Stomach (tissue), 9 donors: Measurements from ENCODE around the gene AVPR1A. TPM values are rescaled to one million over a fixed set of nuclear protein-coding genes. Genes with fewer than 3 reads are reported as not detected.

Experiments
- DNase-seq, 2 donors: peaks; one replicate each; pipeline versions ENCODE4 v3.0.0 to v3.0.0-alpha.2; 2013 to 2019
- H3K27ac ChIP-seq, 5 donors: fragments of 200-600 bp in 4 of 5; sonication (generic) in 4 of 5; one replicate each; pipeline ENCODE4 v1.5.1; 2013 to 2019; ENCODE audit warnings: mild to moderate bottlenecking in 1 of 5, moderate library complexity in 1 of 5
- H3K27me3 ChIP-seq, 3 donors: fragments of 200-600 bp; sonication (generic); one replicate each; pipeline ENCODE4 v1.5.1; 2017 to 2019; ENCODE audit warnings: mixed run types in 1 of 3
- H3K36me3 ChIP-seq, 4 donors: fragments of 200-600 bp; sonication (generic); 1 replicate in 3 of 4; 2 replicates in 1 of 4; pipeline ENCODE4 v1.5.1; 2016 to 2019
- H3K4me1 ChIP-seq, 4 donors: fragments of 200-600 bp; sonication (generic); one replicate each; pipeline ENCODE4 v1.5.1; 2016 to 2019
- H3K4me3 ChIP-seq, 4 donors: fragments of 200-600 bp; sonication (generic) in 3 of 4; one replicate each; pipeline ENCODE4 v1.5.1; 2016 to 2019; ENCODE audit warnings: mild to moderate bottlenecking in 1 of 4
- H3K9me3 ChIP-seq, 4 donors: fragments of 200-600 bp; sonication (generic); one replicate each; pipeline ENCODE4 v1.5.1; 2016 to 2019
- CTCF ChIP-seq, 7 experiments: fragments of 450-650 bp in 4 of 7; fragments of 200-600 bp in 3 of 7; sonication (generic) in 3 of 7; IDR thresholded peaks; one replicate each; pipeline ENCODE4 v1.5.1; 2016 to 2019; ENCODE audit warnings: antibody characterized with exemption in 7 of 7, control low read depth in 2 of 7, mild to moderate bottlenecking in 1 of 7
- EP300 ChIP-seq: sonication (generic); formaldehyde crosslinking; IDR thresholded peaks from one replicate; pipeline ENCODE4 v1.6.1; 2017; ENCODE audit warnings: antibody characterized with exemption
- POLR2A ChIP-seq, 4 donors: fragments of 450-650 bp; IDR thresholded peaks; one replicate each; pipeline ENCODE4 v1.6.1; 2016; ENCODE audit warnings: antibody characterized with exemption in 4 of 4, control low read depth in 2 of 4, mild to moderate bottlenecking in 1 of 4, moderate library complexity in 1 of 4
- POLR2AphosphoS5 ChIP-seq, 3 donors: sonication (generic); formaldehyde crosslinking; IDR thresholded peaks; one replicate each; pipeline ENCODE4 v1.6.1; 2016; ENCODE audit warnings: antibody characterized with exemption in 3 of 3
- WGBS, 5 donors: extraction: QIAGEN DNeasy Blood & Tissue Kit in 3 of 5; methylation state at CpG; one replicate each; pipeline versions ENCODE4 v1.1.5 to v1.1.7; 2013 to 2018; 5-methylcytosine and 5-hydroxymethylcytosine counted together
- intact Hi-C: fragments of 100-400 bp; cut with DNase I; formaldehyde crosslinking; loops from one replicate; pipeline ENCODE4 v1.15.1; 2023; ENCODE audit warnings: low total_unique reads
- polyA plus RNA-seq, 3 donors: library from polyadenylated mRNA; stranded (reverse); fragments of 200-250 nt; gene quantifications; one replicate each; pipeline ENCODE4 v1.2.3, GENCODE V29; 2013
- total RNA-seq, 5 donors: library from RNA; depleted of rRNA; stranded (reverse); fragments of >200 nt; gene quantifications; one replicate each; pipeline versions ENCODE4 v1.1.0 to v1.2.3, GENCODE V29; 2014 to 2016
- donor health status: healthy with polysubstance abuse.
- donor health status: Bipolar disorder and iron deficiency.
- donor health status: healthy.

The AVPR1A gene
- total and polyA plus RNA-seq, 8 donors: 0.15 to 20.9 (median 2.9) TPM; not detected in 1

- H3K27me3 ChIP-seq: peaks cover 0 to 69% (median 3%) of the 10 kb centered on the region in 3 donors
- H3K4me1 ChIP-seq: no peaks in the 10 kb centered on the region
- 84 to 91% (median 89%) methylated on average over 3 of the region's 3 CpGs for WGBS, 5 donors
- H3K36me3 ChIP-seq: no peaks in the 10 kb centered on the region
- no peaks in the 10 kb centered on the region for H3K9me3 ChIP-seq
- DNase-seq: no peak
- H3K27ac ChIP-seq: no peak overlapping the region
- intact Hi-C loops: no loop called here
- TF ChIP-seq CTCF (IDR thresholded peaks at IDR 0.05) (no peak), POLR2A (IDR thresholded peaks at IDR 0.05) (no peak), EP300 (no peak), POLR2AphosphoS5 (IDR thresholded peaks at IDR 0.05) (no peak)
- H3K4me3 ChIP-seq: no peak overlapping the region
Observed at GRCh38 chr12:63144556-63144955, 6.4 kb downstream of the AVPR1A start.

- 26 to 44% (median 41%) methylated on average over 4 of the region's 4 CpGs for WGBS, 5 donors
- peak in 1 of 2 donors; percentile 75 for DNase-seq
Observed at GRCh38 chr12:63138488-63138887, 12.5 kb downstream of the AVPR1A start.

GRCh38 chr12:63133981-63134380 lies 17.0 kb downstream of the AVPR1A start:
- peaks cover 0 to 8% (median 0%) of the 10 kb centered on the region in 3 donors for H3K27me3 ChIP-seq
- H3K36me3 ChIP-seq: no peaks in the 10 kb centered on the region
- TF ChIP-seq POLR2A (IDR thresholded peaks at IDR 0.05) (no peak), EP300 (no peak), CTCF (IDR thresholded peaks at IDR 0.05) (no peak)
- no peak for DNase-seq
- H3K27ac ChIP-seq: no peak overlapping the region
- intact Hi-C loops: no loop called here
- H3K4me1 ChIP-seq: peaks cover 0 to 11% (median 3%) of the 10 kb centered on the region in 4 donors
- H3K9me3 ChIP-seq: no peaks in the 10 kb centered on the region
- WGBS, 5 donors: 90 to 96% (median 93%) methylated on average over 4 of the region's 4 CpGs
- H3K4me3 ChIP-seq: no peak overlapping the region

More at GRCh38 chr12:63138488-63138887, 12.5 kb downstream of the AVPR1A start:
- peaks cover 0 to 13% (median 4%) of the 10 kb centered on the region in 4 donors for H3K4me1 ChIP-seq
- H3K4me3 ChIP-seq: no peak overlapping the region
- TF ChIP-seq CTCF (IDR thresholded peaks at IDR 0.05) (no peak), POLR2AphosphoS5 (IDR thresholded peaks at IDR 0.05) (peak in 2 of 3 donors; percentile 55 to 71)
- H3K27ac ChIP-seq: no peak overlapping the region
- H3K27me3 ChIP-seq: peaks cover 0 to 17% (median 0%) of the 10 kb centered on the region in 3 donors
- no peaks in the 10 kb centered on the region for H3K9me3 ChIP-seq
- no peaks in the 10 kb centered on the region for H3K36me3 ChIP-seq
- intact Hi-C loops: no loop called here

GRCh38 chr12:63132201-63132600 lies 18.8 kb downstream of the AVPR1A start:
- TF ChIP-seq CTCF (IDR thresholded peaks at IDR 0.05) (no peak), POLR2A (IDR thresholded peaks at IDR 0.05) (no peak), POLR2AphosphoS5 (IDR thresholded peaks at IDR 0.05) (no peak)
- H3K4me3 ChIP-seq: no peak overlapping the region
- intact Hi-C loops: no loop called here
- no peaks in the 10 kb centered on the region for H3K4me1 ChIP-seq
- H3K36me3 ChIP-seq: no peaks in the 10 kb centered on the region
- WGBS, 5 donors: 81 to 95% (median 89%) methylated on average over 1 of the region's 1 CpG
- peaks cover 0 to 8% (median 0%) of the 10 kb centered on the region in 3 donors for H3K27me3 ChIP-seq
- DNase-seq: no peak
- no peak overlapping the region for H3K27ac ChIP-seq
- H3K9me3 ChIP-seq: no peaks in the 10 kb centered on the region
